Spleen (tissue), 11 donors: ENCODE data around the gene NCOA1. TPM values are rescaled to one million over a fixed set of nuclear protein-coding genes. Genes with fewer than 3 reads are reported as not detected.

Source experiments
- DNase-seq: peaks from one replicate; pipeline ENCODE4 v3.0.0-alpha.2; 2020
- H3K27ac ChIP-seq, 8 donors: fragments of 200-600 bp; sonication (generic) in 7 of 8; 1 replicate in 4 of 8; 2 replicates in 4 of 8; pipeline versions ENCODE4 v1.5.0 to v1.8.0; 2016 to 2021; ENCODE audit warnings: inconsistent platforms in 4 of 8, mild to moderate bottlenecking in 4 of 8, moderate library complexity in 1 of 8
- H3K27me3 ChIP-seq, 7 donors: fragments of 200-600 bp; sonication (generic) in 6 of 7; replicated peaks in 1 of 7; 1 replicate in 4 of 7; 2 replicates in 3 of 7; pipeline versions ENCODE4 v1.5.0 to v1.8.0; 2016 to 2021; ENCODE audit warnings: inconsistent platforms in 3 of 7, mild to moderate bottlenecking in 1 of 7
- H3K36me3 ChIP-seq, 6 donors: fragments of 200-600 bp; sonication (generic) in 5 of 6; 1 replicate in 4 of 6; 2 replicates in 2 of 6; pipeline versions ENCODE4 v1.5.0 to v1.8.0; 2016 to 2021; ENCODE audit warnings: inconsistent platforms in 2 of 6
- H3K4me1 ChIP-seq, 6 donors: fragments of 200-600 bp; sonication (generic) in 5 of 6; 1 replicate in 3 of 6; 2 replicates in 3 of 6; pipeline versions ENCODE4 v1.5.0 to v1.8.0; 2016 to 2021; ENCODE audit warnings: inconsistent platforms in 3 of 6
- H3K4me3 ChIP-seq, 8 donors: fragments of 200-600 bp; sonication (generic) in 7 of 8; 1 replicate in 4 of 8; 2 replicates in 4 of 8; pipeline versions ENCODE4 v1.5.0 to v1.8.0; 2016 to 2021; ENCODE audit warnings: inconsistent platforms in 4 of 8, mild to moderate bottlenecking in 4 of 8, moderate library complexity in 2 of 8
- H3K9me3 ChIP-seq, 8 donors: fragments of 200-600 bp; sonication (generic) in 7 of 8; 1 replicate in 4 of 8; 2 replicates in 4 of 8; pipeline versions ENCODE4 v1.5.0 to v1.8.0; 2016 to 2021; ENCODE audit warnings: inconsistent platforms in 4 of 8
- POLR2A ChIP-seq, 3 donors: fragments of 450-650 bp; IDR thresholded peaks; one replicate each; pipeline ENCODE4 v1.5.1; 2017; ENCODE audit warnings: antibody characterized with exemption in 3 of 3, mild to moderate bottlenecking in 1 of 3
- POLR2AphosphoS5 ChIP-seq, 3 donors: sonication (generic); formaldehyde crosslinking; IDR thresholded peaks; one replicate each; pipeline ENCODE4 v1.5.1; 2017; ENCODE audit warnings: antibody characterized with exemption in 3 of 3
- WGBS, 5 donors: extraction: QIAGEN DNeasy Blood & Tissue Kit in 3 of 5; methylation state at CpG; one replicate each; pipeline versions ENCODE4 v1.1.5 to v1.1.7; 2013 to 2018; 5-methylcytosine and 5-hydroxymethylcytosine counted together
- intact Hi-C: fragments of 100-400 bp; cut with DNase I; formaldehyde crosslinking; loops from one replicate; pipeline ENCODE4 v1.15.0; 2023; ENCODE audit warnings: low total_unique reads
- polyA plus RNA-seq, 3 donors: library from polyadenylated mRNA; stranded (reverse); fragments of 200-250 nt; gene quantifications; one replicate each; pipeline ENCODE4 v1.2.1, GENCODE V29; 2013
- total RNA-seq, 7 donors: library from RNA; depleted of rRNA in 3 of 7; stranded (reverse); fragments of >200 nt in 3 of 7; fragmentation: NEBNext Ultra II Directional in 4 of 7; extraction: Animal tissue kit (Norgen Biotek cat#: 25700) in 4 of 7; gene quantifications; one replicate each; pipeline versions ENCODE4 v1.1.0 to v1.2.1, GENCODE V29; 2016 to 2021
- TF ChIP-seq, protein P1 (sequence below), 11 experiments: fragments of 200-600 bp in 7 of 11; fragments of 450-650 bp in 4 of 11; sonication (generic) in 4 of 11; IDR thresholded peaks in 8 of 11; conservative IDR thresholded peaks in 3 of 11; 1 replicate in 7 of 11; 2 replicates in 4 of 11; pipeline versions ENCODE4 v1.4.0 to v1.8.0; 2016 to 2021; ENCODE audit warnings: antibody characterized with exemption in 11 of 11, inconsistent platforms in 4 of 11, mild to moderate bottlenecking in 1 of 11
- donor health status: healthy with polysubstance abuse.
- donor health status: DM: no; HTN: no; CAD: no; lungs with moderate emphysema.
- donor health status: DM: no; HTN: no; CAD: no.
- donor health status: Bipolar disorder and iron deficiency.
- donor health status: healthy.
- donor health status: DM: no; HTN: no; CAD: no.
- donor health status: DM: yes; HTN: yes; CAD: no.

Gene NCOA1
- total and polyA plus RNA-seq, 10 donors = 4.4 to 73.6 (median 54.4) TPM

GRCh38 chr2:24616616-24617015 is 125.6 kb downstream of the NCOA1 start:
- Histone ChIP-seq H3K4me1 (peaks cover 0 to 26% (median 0%) of the 10 kb centered on the region in 6 donors), H3K27ac (no peak overlapping the region), H3K27me3 (no peaks in the 10 kb centered on the region), H3K36me3 (peaks cover 0 to 4% (median 0%) of the 10 kb centered on the region in 6 donors), H3K4me3 (no peak overlapping the region), H3K9me3 (peaks cover 0 to 12% (median 10%) of the 10 kb centered on the region in 8 donors)
- intact Hi-C loops = no loop called here
- DNase-seq = no peak
- WGBS, 5 donors = 83 to 97% (median 94%) methylated on average over 2 of the region's 2 CpGs
- TF ChIP-seq, protein P1, sequence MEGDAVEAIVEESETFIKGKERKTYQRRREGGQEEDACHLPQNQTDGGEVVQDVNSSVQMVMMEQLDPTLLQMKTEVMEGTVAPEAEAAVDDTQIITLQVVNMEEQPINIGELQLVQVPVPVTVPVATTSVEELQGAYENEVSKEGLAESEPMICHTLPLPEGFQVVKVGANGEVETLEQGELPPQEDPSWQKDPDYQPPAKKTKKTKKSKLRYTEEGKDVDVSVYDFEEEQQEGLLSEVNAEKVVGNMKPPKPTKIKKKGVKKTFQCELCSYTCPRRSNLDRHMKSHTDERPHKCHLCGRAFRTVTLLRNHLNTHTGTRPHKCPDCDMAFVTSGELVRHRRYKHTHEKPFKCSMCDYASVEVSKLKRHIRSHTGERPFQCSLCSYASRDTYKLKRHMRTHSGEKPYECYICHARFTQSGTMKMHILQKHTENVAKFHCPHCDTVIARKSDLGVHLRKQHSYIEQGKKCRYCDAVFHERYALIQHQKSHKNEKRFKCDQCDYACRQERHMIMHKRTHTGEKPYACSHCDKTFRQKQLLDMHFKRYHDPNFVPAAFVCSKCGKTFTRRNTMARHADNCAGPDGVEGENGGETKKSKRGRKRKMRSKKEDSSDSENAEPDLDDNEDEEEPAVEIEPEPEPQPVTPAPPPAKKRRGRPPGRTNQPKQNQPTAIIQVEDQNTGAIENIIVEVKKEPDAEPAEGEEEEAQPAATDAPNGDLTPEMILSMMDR (IDR thresholded peaks at IDR 0.05 in 8 of 11, conservative IDR thresholded peaks at IDR 0.05 in 3 of 11) = no peak
- TF ChIP-seq POLR2AphosphoS5 (IDR thresholded peaks at IDR 0.05) (no peak), POLR2A (IDR thresholded peaks at IDR 0.05) (no peak)

DNA sequence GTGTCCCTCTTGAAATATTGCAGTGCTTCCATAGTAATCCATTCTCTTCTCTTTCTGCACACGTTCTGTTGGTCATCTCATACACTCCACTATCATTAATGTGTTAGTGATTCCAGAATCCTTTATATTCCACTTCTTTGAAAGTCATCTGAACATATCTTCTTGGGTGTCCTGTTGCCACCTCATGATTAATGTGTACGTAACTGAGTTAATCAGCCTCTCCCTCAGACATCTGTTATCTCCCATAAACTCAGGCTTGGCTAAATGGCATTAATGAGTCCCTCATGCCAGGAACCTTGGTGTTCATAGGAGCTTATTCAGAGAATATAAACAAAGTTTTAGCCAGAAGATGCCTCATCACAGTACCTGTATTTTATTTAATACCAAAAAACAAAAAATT is 126.4 kb downstream of the NCOA1 start:
- TF ChIP-seq POLR2AphosphoS5 (IDR thresholded peaks at IDR 0.05) = no peak
- Histone ChIP-seq H3K27me3 (no peaks in the 10 kb centered on the region), H3K4me3 (no peak overlapping the region), H3K36me3 (peaks cover 0 to 4% (median 0%) of the 10 kb centered on the region in 6 donors), H3K4me1 (peaks cover 0 to 30% (median 0%) of the 10 kb centered on the region in 6 donors), H3K27ac (no peak overlapping the region), H3K9me3 (peaks cover 0 to 5% (median 2%) of the 10 kb centered on the region in 8 donors)
- DNase-seq = no peak
- WGBS, 5 donors = 94 to 99% (median 97%) methylated on average over 2 of the region's 2 CpGs
- intact Hi-C loops = no loop called here

- Histone ChIP-seq H3K27ac (no peak overlapping the region), H3K27me3 (no peaks in the 10 kb centered on the region), H3K4me3 (no peak overlapping the region), H3K36me3 (peaks cover 0 to 4% (median 0%) of the 10 kb centered on the region in 6 donors), H3K4me1 (peaks cover 0 to 25% (median 0%) of the 10 kb centered on the region in 6 donors), H3K9me3 (no peaks in the 10 kb centered on the region)
- intact Hi-C loops = no loop called here
- 62 to 77% (median 72%) methylated on average over 1 of the region's 1 CpG for WGBS, 5 donors
- DNase-seq = no peak
- TF ChIP-seq POLR2A (IDR thresholded peaks at IDR 0.05) = no peak
- TF ChIP-seq POLR2AphosphoS5 (IDR thresholded peaks at IDR 0.05) = no peak
- TF ChIP-seq, protein P1 (IDR thresholded peaks at IDR 0.05 in 8 of 11, conservative IDR thresholded peaks at IDR 0.05 in 3 of 11) = no peak
Measured at GRCh38 chr2:24618144-24618543, 127.1 kb downstream of the NCOA1 start.

- H3K4me3 ChIP-seq = no peak overlapping the region
- intact Hi-C loops = no loop called here
- no peak for TF ChIP-seq POLR2AphosphoS5 (IDR thresholded peaks at IDR 0.05)
- TF ChIP-seq, protein P1 (IDR thresholded peaks at IDR 0.05 in 8 of 11, conservative IDR thresholded peaks at IDR 0.05 in 3 of 11) = no peak
- TF ChIP-seq POLR2A (IDR thresholded peaks at IDR 0.05) = no peak
Measured at GRCh38 chr2:24618680-24619079, 127.6 kb downstream of the NCOA1 start.

GRCh38 chr2:24620936-24621335 is 129.9 kb downstream of the NCOA1 start:
- TF ChIP-seq, protein P1 (IDR thresholded peaks at IDR 0.05 in 8 of 11, conservative IDR thresholded peaks at IDR 0.05 in 3 of 11) = no peak
- no peak for TF ChIP-seq POLR2A (IDR thresholded peaks at IDR 0.05)
- Histone ChIP-seq H3K4me1 (peaks cover 0 to 26% (median 0%) of the 10 kb centered on the region in 6 donors), H3K27ac (no peak overlapping the region), H3K4me3 (no peak overlapping the region), H3K9me3 (no peaks in the 10 kb centered on the region), H3K36me3 (no peaks in the 10 kb centered on the region), H3K27me3 (no peaks in the 10 kb centered on the region)
- intact Hi-C loops = no loop called here
- DNase-seq = no peak
- WGBS, 5 donors = 62 to 95% (median 86%) methylated on average over 2 of the region's 2 CpGs

More at GRCh38 chr2:24618680-24619079, 127.6 kb downstream of the NCOA1 start:
- Histone ChIP-seq H3K4me1 (peaks cover 0 to 20% (median 0%) of the 10 kb centered on the region in 6 donors), H3K36me3 (no peaks in the 10 kb centered on the region), H3K9me3 (no peaks in the 10 kb centered on the region), H3K27me3 (no peaks in the 10 kb centered on the region), H3K27ac (no peak overlapping the region)
- 94 to 100% (median 97%) methylated on average over 1 of the region's 1 CpG for WGBS, 5 donors
- DNase-seq = no peak
